HL-60 (cell line): ENCODE measurements around the gene CNTNAP2.

Experiments
- CTCF ChIP-seq: IDR thresholded peaks from one replicate; pipeline ENCODE4 v1.5.1; 2011; ENCODE audit warnings: low read length, control low read depth, inconsistent platforms; ENCODE audit not compliant: insufficient read depth
- POLR2AphosphoS5 ChIP-seq: IDR thresholded peaks from 2 replicates; pipeline ENCODE4 v1.6.1; 2012; ENCODE audit warnings: low read depth

- TF ChIP-seq CTCF (no peak), POLR2AphosphoS5 (no peak)
These were observed 786.1 kb downstream of the CNTNAP2 start for GRCh38 chr7:146902728-146903127.
